Activated T-helper 1 cell treated with anti-CD3 and anti-CD28 coated beads, Interleukin-12 subunit alpha, Interleukin-12 subunit beta, Interleukin-2, Interleukin-4 antibody, amounts not matched to agents 30 ng/mL and 10 ng/mL and 1 ng/mL, durations not matched to agents 14 hours and 24 hours and 36 hours (primary cell): ENCODE measurements around the gene NTSR1. TPM values are rescaled to one million over a fixed set of nuclear protein-coding genes. Genes with fewer than 3 reads are reported as not detected.
"Not testable (repeated sequence)": the region's sequence is repeated elsewhere in the genome, so short reads cannot be mapped to it uniquely, and the experiment has no call there.

Experiments used
- DNase-seq: peaks from one replicate; pipeline ENCODE4 v3.0.0; 2021; ENCODE audit warnings: low spot score
- H3K27ac Mint-ChIP-seq: one replicate; pipeline ENCODE4 v1.8.0; 2021; ENCODE audit warnings: mild to moderate bottlenecking, mixed read lengths
- H3K27me3 Mint-ChIP-seq: one replicate; pipeline ENCODE4 v1.8.0; 2022; ENCODE audit warnings: mild to moderate bottlenecking, moderate library complexity, mixed read lengths; ENCODE audit not compliant: insufficient read depth
- H3K36me3 Mint-ChIP-seq: one replicate; pipeline ENCODE4 v1.8.0; 2021; ENCODE audit warnings: low read depth, mixed read lengths
- H3K4me1 Mint-ChIP-seq: one replicate; pipeline ENCODE4 v1.8.0; 2021; ENCODE audit warnings: low read depth, mixed read lengths
- H3K4me3 Mint-ChIP-seq: one replicate; pipeline ENCODE4 v1.8.0; 2021; ENCODE audit warnings: mild to moderate bottlenecking, moderate library complexity, mixed read lengths
- H3K9me3 Mint-ChIP-seq: one replicate; pipeline ENCODE4 v1.8.0; 2021; ENCODE audit warnings: mixed read lengths
- intact Hi-C: fragments of 100-400 bp; cut with micrococcal nuclease; formaldehyde crosslinking; loops from one replicate; pipeline ENCODE4 v1.15.1; 2024
- total RNA-seq: library from RNA; stranded (reverse); gene quantifications from 2 replicates; pipeline ENCODE4 v1.2.3, GENCODE V29; 2022

The NTSR1 gene
- total RNA-seq, 1 donor from 2014 or later, result not detected

DNA sequence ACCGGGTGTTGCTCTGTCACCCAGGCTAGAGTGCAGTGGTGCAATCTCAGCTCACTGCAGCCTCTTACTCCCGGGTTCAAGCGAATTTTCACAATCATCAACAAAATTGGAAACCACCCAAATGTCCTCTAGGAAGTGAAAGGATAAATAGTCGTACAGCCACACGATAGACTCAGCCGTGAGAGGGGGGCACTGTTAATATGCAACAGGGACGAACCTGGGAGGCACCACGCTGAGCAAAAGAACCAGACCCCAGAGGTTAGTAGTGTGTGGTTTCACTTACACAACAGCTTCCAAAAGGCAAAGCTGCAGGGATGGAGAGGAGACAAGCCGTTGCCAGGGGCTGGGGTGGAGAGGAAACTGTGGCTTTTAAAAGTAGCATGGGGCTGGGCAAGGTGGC lies 30.1 kb upstream of the NTSR1 start:
- Mint-ChIP-seq H3K4me3 (no peak overlapping the region), H3K27me3 (peaks cover 9% of the 10 kb centered on the region), H3K9me3 (peaks cover 13% of the 10 kb centered on the region), H3K27ac (no peak overlapping the region), H3K4me1 (peaks cover 5% of the 10 kb centered on the region), H3K36me3 (no peaks in the 10 kb centered on the region)
- no peak for DNase-seq
- intact Hi-C loops, result no loop called here

- Mint-ChIP-seq H3K9me3 (peaks cover 13% of the 10 kb centered on the region), H3K36me3 (no peaks in the 10 kb centered on the region), H3K4me3 (no peak overlapping the region), H3K27me3 (peaks cover 12% of the 10 kb centered on the region), H3K27ac (no peak overlapping the region), H3K4me1 (peaks cover 5% of the 10 kb centered on the region)
- intact Hi-C loops, result no loop called here
- no peak for DNase-seq
Observed at GRCh38 chr20:62679978-62680589, 28.6 kb upstream of the NTSR1 start.

- H3K27ac Mint-ChIP-seq, result no peak overlapping the region
- H3K4me1 Mint-ChIP-seq, result peaks cover 14% of the 10 kb centered on the region
- DNase-seq, result no peak
- no peak overlapping the region for H3K4me3 Mint-ChIP-seq
- intact Hi-C loops, result no loop called here
- peaks cover 21% of the 10 kb centered on the region for H3K27me3 Mint-ChIP-seq
- no peaks in the 10 kb centered on the region for H3K36me3 Mint-ChIP-seq
- peaks cover 13% of the 10 kb centered on the region for H3K9me3 Mint-ChIP-seq
Observed at GRCh38 chr20:62682912-62683517, 25.6 kb upstream of the NTSR1 start.

DNA sequence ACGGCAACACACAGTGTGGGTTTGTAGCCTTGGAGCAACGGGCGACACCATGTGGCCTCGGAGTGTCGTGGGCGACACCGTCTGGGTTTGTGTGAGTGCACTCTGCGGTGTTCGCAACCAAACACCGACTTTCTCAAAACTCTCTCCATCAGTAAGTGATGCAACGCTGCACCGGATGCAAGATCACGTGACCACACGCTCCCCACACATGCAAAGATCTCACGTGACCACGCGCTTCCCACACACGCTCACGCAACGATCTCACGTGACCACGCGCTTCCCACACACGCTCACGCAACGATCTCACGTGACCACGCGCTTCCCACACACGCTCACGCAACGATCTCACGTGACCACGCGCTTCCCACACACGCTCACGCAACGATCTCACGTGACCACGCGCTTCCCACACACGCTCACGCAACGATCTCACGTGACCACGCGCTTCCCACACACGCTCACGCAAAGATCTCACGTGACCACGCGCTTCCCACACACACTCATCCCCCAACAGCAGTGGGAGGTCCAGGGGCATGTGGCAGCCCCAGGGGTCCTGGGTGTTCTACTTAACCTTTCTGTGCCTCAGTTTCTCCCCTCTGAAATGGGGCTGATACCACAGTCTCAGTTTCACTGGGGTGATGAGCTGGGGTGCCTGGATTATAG lies 24.8 kb upstream of the NTSR1 start:
- DNase-seq, H3K4me1 Mint-ChIP-seq, H3K27ac Mint-ChIP-seq, intact Hi-C loops, H3K36me3 Mint-ChIP-seq, H3K4me3 Mint-ChIP-seq: not testable (repeated sequence)
- Mint-ChIP-seq H3K9me3 (peaks cover 13% of the 10 kb centered on the region), H3K27me3 (peaks cover 19% of the 10 kb centered on the region)

DNA sequence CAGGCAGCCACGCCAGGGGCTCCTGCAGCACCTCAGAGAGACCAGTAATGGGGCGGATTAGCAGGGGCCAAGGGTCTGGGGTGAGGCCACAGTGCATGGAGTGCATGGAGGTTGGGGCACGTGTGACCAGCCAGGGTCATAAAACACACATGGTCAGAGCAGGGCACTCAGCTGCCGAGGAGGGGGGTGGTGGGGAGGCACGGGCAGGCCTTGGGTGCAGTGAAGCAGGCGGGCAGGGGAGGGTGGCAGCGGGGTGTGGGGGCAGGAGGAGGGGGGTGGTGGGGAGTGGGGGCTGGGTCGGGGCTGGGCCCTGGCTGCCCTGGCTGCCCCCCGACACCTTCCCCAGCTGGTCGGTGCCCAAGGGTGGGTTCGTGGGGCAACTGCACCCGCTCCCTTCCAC lies 23.7 kb upstream of the NTSR1 start:
- no peak overlapping the region for H3K27ac Mint-ChIP-seq
- H3K36me3 Mint-ChIP-seq, result no peaks in the 10 kb centered on the region
- H3K4me3 Mint-ChIP-seq, result no peak overlapping the region
- intact Hi-C loops, result no loop called here
- peaks cover 10% of the 10 kb centered on the region for H3K4me1 Mint-ChIP-seq
- peaks cover 14% of the 10 kb centered on the region for H3K27me3 Mint-ChIP-seq
- DNase-seq, result no peak
- peaks cover 9% of the 10 kb centered on the region for H3K9me3 Mint-ChIP-seq

GRCh38 chr20:62685781-62686555 lies 22.7 kb upstream of the NTSR1 start:
- H3K27ac Mint-ChIP-seq, result no peak overlapping the region
- H3K4me3 Mint-ChIP-seq, result peak overlapping the region; percentile 39
- no peaks in the 10 kb centered on the region for H3K9me3 Mint-ChIP-seq
- intact Hi-C loops, result no loop called here
- peaks cover 14% of the 10 kb centered on the region for H3K27me3 Mint-ChIP-seq
- peaks cover 10% of the 10 kb centered on the region for H3K4me1 Mint-ChIP-seq
- no peak for DNase-seq
- no peaks in the 10 kb centered on the region for H3K36me3 Mint-ChIP-seq

- H3K27ac Mint-ChIP-seq, result no peak overlapping the region
- intact Hi-C loops, result no loop called here
- H3K36me3 Mint-ChIP-seq, result no peaks in the 10 kb centered on the region
- no peak overlapping the region for H3K4me3 Mint-ChIP-seq
- H3K4me1 Mint-ChIP-seq, result peaks cover 10% of the 10 kb centered on the region
- H3K27me3 Mint-ChIP-seq, result peaks cover 14% of the 10 kb centered on the region
- no peaks in the 10 kb centered on the region for H3K9me3 Mint-ChIP-seq
- DNase-seq, result no peak
Observed at GRCh38 chr20:62686869-62687830, 21.5 kb upstream of the NTSR1 start.

GRCh38 chr20:62688083-62688482 lies 20.6 kb upstream of the NTSR1 start:
- intact Hi-C loops, result no loop called here
- H3K36me3 Mint-ChIP-seq, result no peaks in the 10 kb centered on the region
- peaks cover 16% of the 10 kb centered on the region for H3K27me3 Mint-ChIP-seq
- no peaks in the 10 kb centered on the region for H3K9me3 Mint-ChIP-seq
- peaks cover 10% of the 10 kb centered on the region for H3K4me1 Mint-ChIP-seq
- H3K27ac Mint-ChIP-seq, result no peak overlapping the region
- DNase-seq, result no peak
- H3K4me3 Mint-ChIP-seq, result no peak overlapping the region

- Mint-ChIP-seq H3K9me3 (no peaks in the 10 kb centered on the region), H3K27ac (no peak overlapping the region), H3K36me3 (no peaks in the 10 kb centered on the region), H3K4me3 (no peak overlapping the region), H3K4me1 (peaks cover 10% of the 10 kb centered on the region), H3K27me3 (peaks cover 16% of the 10 kb centered on the region)
- intact Hi-C loops, result no loop called here
- no peak for DNase-seq
Observed at GRCh38 chr20:62688855-62689460, 19.7 kb upstream of the NTSR1 start.

GRCh38 chr20:62689861-62690260 lies 18.8 kb upstream of the NTSR1 start:
- Mint-ChIP-seq H3K36me3 (no peaks in the 10 kb centered on the region), H3K4me1 (peaks cover 10% of the 10 kb centered on the region), H3K27me3 (peaks cover 16% of the 10 kb centered on the region), H3K4me3 (no peak overlapping the region), H3K27ac (no peak overlapping the region), H3K9me3 (no peaks in the 10 kb centered on the region)
- no peak for DNase-seq
- intact Hi-C loops, result no loop called here

GRCh38 chr20:62690261-62690820 lies 18.3 kb upstream of the NTSR1 start:
- Mint-ChIP-seq H3K9me3 (no peaks in the 10 kb centered on the region), H3K4me1 (peaks cover 10% of the 10 kb centered on the region), H3K27me3 (peaks cover 14% of the 10 kb centered on the region), H3K36me3 (no peaks in the 10 kb centered on the region), H3K27ac (no peak overlapping the region), H3K4me3 (no peak overlapping the region)
- intact Hi-C loops, result no loop called here
- DNase-seq, result no peak

DNA sequence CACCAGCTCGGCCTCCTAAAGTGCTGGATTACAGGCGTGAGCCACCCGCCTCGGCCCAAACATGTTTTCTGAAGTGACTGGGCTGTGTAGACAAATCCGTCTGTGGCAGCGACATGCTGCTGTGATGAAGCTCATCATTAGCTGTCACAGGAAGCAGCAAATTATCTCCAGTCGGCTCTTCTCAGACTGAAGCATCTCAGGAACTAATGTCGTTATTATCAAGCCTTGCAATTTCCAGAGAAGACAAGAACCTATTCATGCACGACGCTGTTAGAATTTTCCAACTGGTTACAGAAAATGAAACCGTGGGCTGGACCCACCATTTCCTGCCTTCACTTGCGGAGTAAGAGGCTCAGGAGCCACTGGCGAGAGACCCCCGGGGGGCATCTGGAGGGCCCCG lies 17.1 kb upstream of the NTSR1 start:
- no peak overlapping the region for H3K4me3 Mint-ChIP-seq
- peaks cover 11% of the 10 kb centered on the region for H3K27me3 Mint-ChIP-seq
- DNase-seq, result no peak
- intact Hi-C loops, result no loop called here
- no peaks in the 10 kb centered on the region for H3K9me3 Mint-ChIP-seq
- no peaks in the 10 kb centered on the region for H3K36me3 Mint-ChIP-seq
- no peak overlapping the region for H3K27ac Mint-ChIP-seq
- peaks cover 3% of the 10 kb centered on the region for H3K4me1 Mint-ChIP-seq
